Adrenal gland (tissue), 12 donors: Measurements from ENCODE around the gene GEMIN5. TPM values are rescaled to one million over a fixed set of nuclear protein-coding genes. Genes with fewer than 3 reads are reported as not detected.

Experiments
- DNase-seq, 7 donors: peaks; one replicate each; pipeline ENCODE4 v3.0.0-alpha.2; 2019 to 2020
- H3K27ac ChIP-seq, 5 donors: fragments of 200-600 bp; sonication (generic) in 4 of 5; 1 replicate in 3 of 5; 2 replicates in 2 of 5; pipeline versions ENCODE4 v1.5.1 to v1.8.0; 2016 to 2020; ENCODE audit warnings: mild to moderate bottlenecking in 1 of 5
- H3K27me3 ChIP-seq: fragments of 200-600 bp; 2 replicates; pipeline ENCODE4 v1.8.0; 2021
- H3K36me3 ChIP-seq, 2 donors: fragments of 200-600 bp; replicated peaks in 1 of 2; 1 replicate in 1 of 2; 2 replicates in 1 of 2; pipeline versions ENCODE4 v1.5.1 to v1.8.0; 2018 to 2022
- H3K4me1 ChIP-seq, 2 donors: fragments of 200-600 bp; replicated peaks in 1 of 2; 1 replicate in 1 of 2; 2 replicates in 1 of 2; pipeline versions ENCODE4 v1.5.1 to v1.8.0; 2018 to 2021
- H3K4me3 ChIP-seq, 4 donors: fragments of 200-600 bp; sonication (generic) in 3 of 4; one replicate each; pipeline ENCODE4 v1.5.1; 2016 to 2018
- H3K9me3 ChIP-seq, 3 donors: fragments of 200-600 bp; sonication (generic) in 1 of 3; replicated peaks in 1 of 3; 1 replicate in 2 of 3; 2 replicates in 1 of 3; pipeline versions ENCODE4 v1.5.1 to v1.8.0; 2016 to 2021
- POLR2A ChIP-seq, 2 donors: fragments of 450-650 bp; IDR thresholded peaks; one replicate each; pipeline ENCODE4 v1.6.1; 2017; ENCODE audit warnings: antibody characterized with exemption in 2 of 2, mild to moderate bottlenecking in 2 of 2, moderate library complexity in 1 of 2
- WGBS, 4 donors: extraction: QIAGEN DNeasy Blood & Tissue Kit in 2 of 4; methylation state at CpG; one replicate each; pipeline versions ENCODE4 v1.1.5 to v1.1.7; 2013 to 2017; 5-methylcytosine and 5-hydroxymethylcytosine counted together
- intact Hi-C, 2 donors: fragments of 100-400 bp; cut with DNase I; formaldehyde crosslinking; loops; one replicate each; pipeline versions ENCODE4 v1.14.1 to v1.15.0; 2022 to 2023
- polyA plus RNA-seq, 3 donors: library from polyadenylated mRNA; stranded (reverse); fragments of 200-250 nt in 2 of 3; fragments of 350-450 nt in 1 of 3; fragmentation: Illumina TruSeq in 1 of 3; extraction: RNeasy Lipid Tissue Mini Kit (QIAGEN cat#74804) in 1 of 3; gene quantifications; one replicate each; pipeline ENCODE4 v1.2.3, GENCODE V29; 2013 to 2014
- total RNA-seq, 9 donors: library from RNA; depleted of rRNA in 4 of 9; stranded (reverse); fragments of >200 nt in 4 of 9; fragments of 120-200 nt in 1 of 9; fragmentation: NEBNext Ultra II Directional in 1 of 9; extraction: Animal tissue kit (Norgen Biotek cat#: 25700) in 1 of 9; gene quantifications; one replicate each; pipeline versions ENCODE4 v1.1.0 to v1.2.4, GENCODE V29; 2013 to 2023
- TF ChIP-seq, protein P1 (sequence below), 6 experiments: fragments of 450-650 bp in 4 of 6; fragments of 200-600 bp in 2 of 6; sonication (generic) in 1 of 6; IDR thresholded peaks; 1 replicate in 5 of 6; 2 replicates in 1 of 6; pipeline versions ENCODE4 v1.5.1 to v1.8.0; 2016 to 2021; ENCODE audit warnings: antibody characterized with exemption in 6 of 6, mild to moderate bottlenecking in 2 of 6, moderate library complexity in 1 of 6
- donor health status: healthy with polysubstance abuse.
- donor health status: Bipolar disorder and iron deficiency.
- donor health status: DM: yes; HTN: yes; CAD: no.
- donor health status: DM: no; HTN: no; CAD: no.
- donor health status: DM: no; HTN: no; CAD: no.
- donor health status: DM: yes; HTN: yes; CAD: no.

GEMIN5 gene
- total and polyA plus RNA-seq, 12 donors = 3.2 to 19.2 (median 13.3) TPM

- Histone ChIP-seq H3K27ac (no peak overlapping the region), H3K4me3 (no peak overlapping the region), H3K9me3 (peaks cover 0 to 24% (median 0%) of the 10 kb centered on the region in 3 donors), H3K4me1 (no peaks in the 10 kb centered on the region), H3K36me3 (peaks cover 0 to 10% of the 10 kb centered on the region in 2 donors), H3K27me3 (no peaks in the 10 kb centered on the region)
- intact Hi-C loops = no loop called here
- WGBS, 4 donors = 65 to 75% (median 72%) methylated on average over 4 of the region's 4 CpGs
- no peak for DNase-seq
- TF ChIP-seq, protein P1, sequence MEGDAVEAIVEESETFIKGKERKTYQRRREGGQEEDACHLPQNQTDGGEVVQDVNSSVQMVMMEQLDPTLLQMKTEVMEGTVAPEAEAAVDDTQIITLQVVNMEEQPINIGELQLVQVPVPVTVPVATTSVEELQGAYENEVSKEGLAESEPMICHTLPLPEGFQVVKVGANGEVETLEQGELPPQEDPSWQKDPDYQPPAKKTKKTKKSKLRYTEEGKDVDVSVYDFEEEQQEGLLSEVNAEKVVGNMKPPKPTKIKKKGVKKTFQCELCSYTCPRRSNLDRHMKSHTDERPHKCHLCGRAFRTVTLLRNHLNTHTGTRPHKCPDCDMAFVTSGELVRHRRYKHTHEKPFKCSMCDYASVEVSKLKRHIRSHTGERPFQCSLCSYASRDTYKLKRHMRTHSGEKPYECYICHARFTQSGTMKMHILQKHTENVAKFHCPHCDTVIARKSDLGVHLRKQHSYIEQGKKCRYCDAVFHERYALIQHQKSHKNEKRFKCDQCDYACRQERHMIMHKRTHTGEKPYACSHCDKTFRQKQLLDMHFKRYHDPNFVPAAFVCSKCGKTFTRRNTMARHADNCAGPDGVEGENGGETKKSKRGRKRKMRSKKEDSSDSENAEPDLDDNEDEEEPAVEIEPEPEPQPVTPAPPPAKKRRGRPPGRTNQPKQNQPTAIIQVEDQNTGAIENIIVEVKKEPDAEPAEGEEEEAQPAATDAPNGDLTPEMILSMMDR (IDR thresholded peaks at IDR 0.05) = no peak
- no peak for TF ChIP-seq POLR2A (IDR thresholded peaks at IDR 0.05)
Measured at GRCh38 chr5:154881986-154882385, 56.0 kb downstream of the GEMIN5 start.

DNA sequence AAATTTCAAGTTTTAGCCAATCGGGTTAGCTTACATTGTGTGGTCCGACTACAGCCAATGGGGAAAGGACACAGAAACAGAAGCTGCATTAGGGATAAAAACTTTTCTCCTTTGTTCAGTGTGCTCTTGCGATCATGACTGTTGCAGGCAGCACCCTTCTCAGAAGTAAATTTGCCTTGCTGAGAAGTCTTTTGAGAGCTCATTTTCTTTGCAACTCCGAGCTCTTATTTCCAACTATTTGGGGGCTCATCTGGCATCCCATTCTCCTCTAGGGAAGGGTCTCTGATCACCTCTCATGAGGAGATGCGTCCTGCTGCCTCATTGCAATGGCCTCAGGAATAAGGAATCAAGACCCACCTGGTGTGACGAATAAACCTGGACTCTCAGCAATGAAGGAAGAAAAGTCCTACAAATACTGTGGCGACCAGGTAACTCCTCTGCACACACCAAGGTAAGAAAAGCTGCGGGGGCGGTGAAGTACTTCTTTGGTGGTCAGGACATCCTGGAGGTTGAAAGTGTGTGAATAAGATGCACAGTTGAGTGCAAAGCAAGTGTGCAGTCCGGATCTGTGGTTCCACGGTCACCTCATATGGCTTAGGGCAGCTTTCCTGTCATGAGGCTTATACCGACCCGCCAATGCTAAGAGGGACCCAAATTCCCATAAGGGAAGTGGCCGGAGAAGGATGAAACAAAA, 59.2 kb downstream of the GEMIN5 start:
- peaks cover 0 to 33% of the 10 kb centered on the region in 2 donors for H3K36me3 ChIP-seq
- H3K9me3 ChIP-seq = peaks cover 0 to 13% (median 0%) of the 10 kb centered on the region in 3 donors
- intact Hi-C loops = no loop called here
- H3K27me3 ChIP-seq = no peaks in the 10 kb centered on the region
- 93 to 94% (median 94%) methylated on average over 14 of the region's 14 CpGs for WGBS, 4 donors
- H3K27ac ChIP-seq = no peak overlapping the region
- DNase-seq = no peak
- H3K4me1 ChIP-seq = peaks cover 0 to 3% of the 10 kb centered on the region in 2 donors
- no peak for TF ChIP-seq POLR2A (IDR thresholded peaks at IDR 0.05)
- TF ChIP-seq, protein P1 (IDR thresholded peaks at IDR 0.05) = no peak
- no peak overlapping the region for H3K4me3 ChIP-seq

GRCh38 chr5:154873791-154874331, 64.2 kb downstream of the GEMIN5 start:
- no peak for TF ChIP-seq POLR2A (IDR thresholded peaks at IDR 0.05)
- TF ChIP-seq, protein P1 (IDR thresholded peaks at IDR 0.05) = no peak
- H3K4me3 ChIP-seq = no peak overlapping the region
- intact Hi-C loops = no loop called here
- peaks cover 0 to 10% (median 0%) of the 10 kb centered on the region in 3 donors for H3K9me3 ChIP-seq
- no peaks in the 10 kb centered on the region for H3K27me3 ChIP-seq
- peaks cover 0 to 14% of the 10 kb centered on the region in 2 donors for H3K4me1 ChIP-seq
- DNase-seq = peak in 1 of 7 donors; percentile 17
- WGBS, 4 donors = 61 to 74% (median 68%) methylated on average over 5 of the region's 5 CpGs
- H3K27ac ChIP-seq = peak overlapping the region in 2 of 5 donors; percentile 68 to 73
- peaks cover 0 to 74% of the 10 kb centered on the region in 2 donors for H3K36me3 ChIP-seq

- WGBS, 4 donors = 80 to 92% (median 87%) methylated on average over 4 of the region's 4 CpGs
- TF ChIP-seq POLR2A (IDR thresholded peaks at IDR 0.05) = no peak
- TF ChIP-seq, protein P1 (IDR thresholded peaks at IDR 0.05) = no peak
- H3K27ac ChIP-seq = peak overlapping the region in 1 of 5 donors; percentile 53
- H3K27me3 ChIP-seq = no peaks in the 10 kb centered on the region
- H3K9me3 ChIP-seq = no peaks in the 10 kb centered on the region
- H3K4me3 ChIP-seq = no peak overlapping the region
- DNase-seq = no peak
- H3K36me3 ChIP-seq = peaks cover 0 to 73% of the 10 kb centered on the region in 2 donors
- peaks cover 2 to 14% of the 10 kb centered on the region in 2 donors for H3K4me1 ChIP-seq
- intact Hi-C loops = no loop called here
Measured at GRCh38 chr5:154871734-154872133, 66.3 kb downstream of the GEMIN5 start.
